ENCODE results near the gene MMRN2.

- TF ChIP-seq CTCF (IDR thresholded peaks at IDR 0.05) (no peak), POLR2A (IDR thresholded peaks at IDR 0.05) (no peak)
These were observed 68.6 kb downstream of the MMRN2 start for GRCh38 chr10:86888585-86889381.
